Suprapubic skin (tissue), 3 donors: ENCODE data around the gene DDX41.
"Not testable (repeated sequence)": the region's sequence is repeated elsewhere in the genome, so short reads cannot be mapped to it uniquely, and the experiment has no call there.

Experiments
- CTCF ChIP-seq, 2 donors: fragments of 200-600 bp in 1 of 2; fragments of 450-650 bp in 1 of 2; sonication (generic) in 1 of 2; IDR thresholded peaks; one replicate each; pipeline ENCODE4 v1.5.1; 2016 to 2019; ENCODE audit warnings: antibody characterized with exemption in 2 of 2, mild to moderate bottlenecking in 1 of 2, moderate library complexity in 1 of 2
- POLR2A ChIP-seq, 2 donors: fragments of 450-650 bp; IDR thresholded peaks; one replicate each; pipeline ENCODE4 v1.6.1; 2017; ENCODE audit warnings: antibody characterized with exemption in 2 of 2, mild to moderate bottlenecking in 2 of 2, moderate library complexity in 2 of 2

GRCh38 chr5:177534433-177534832 lies 17.7 kb upstream of the DDX41 start:
- TF ChIP-seq POLR2A, CTCF (IDR thresholded peaks at IDR 0.05): not testable (repeated sequence)
